Measurements from ENCODE around the gene CERS5. TPM values are rescaled to one million over a fixed set of nuclear protein-coding genes. Genes with fewer than 3 reads are reported as not detected.
A peak's percentile ranks its signal among the peaks of the same experiment; 100 is the strongest.

The CERS5 gene, protein sequence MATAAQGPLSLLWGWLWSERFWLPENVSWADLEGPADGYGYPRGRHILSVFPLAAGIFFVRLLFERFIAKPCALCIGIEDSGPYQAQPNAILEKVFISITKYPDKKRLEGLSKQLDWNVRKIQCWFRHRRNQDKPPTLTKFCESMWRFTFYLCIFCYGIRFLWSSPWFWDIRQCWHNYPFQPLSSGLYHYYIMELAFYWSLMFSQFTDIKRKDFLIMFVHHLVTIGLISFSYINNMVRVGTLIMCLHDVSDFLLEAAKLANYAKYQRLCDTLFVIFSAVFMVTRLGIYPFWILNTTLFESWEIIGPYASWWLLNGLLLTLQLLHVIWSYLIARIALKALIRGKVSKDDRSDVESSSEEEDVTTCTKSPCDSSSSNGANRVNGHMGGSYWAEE
- 10 to 100 TPM; 15.2 to 84.2 (median 23.2) TPM for total RNA-seq

DNA sequence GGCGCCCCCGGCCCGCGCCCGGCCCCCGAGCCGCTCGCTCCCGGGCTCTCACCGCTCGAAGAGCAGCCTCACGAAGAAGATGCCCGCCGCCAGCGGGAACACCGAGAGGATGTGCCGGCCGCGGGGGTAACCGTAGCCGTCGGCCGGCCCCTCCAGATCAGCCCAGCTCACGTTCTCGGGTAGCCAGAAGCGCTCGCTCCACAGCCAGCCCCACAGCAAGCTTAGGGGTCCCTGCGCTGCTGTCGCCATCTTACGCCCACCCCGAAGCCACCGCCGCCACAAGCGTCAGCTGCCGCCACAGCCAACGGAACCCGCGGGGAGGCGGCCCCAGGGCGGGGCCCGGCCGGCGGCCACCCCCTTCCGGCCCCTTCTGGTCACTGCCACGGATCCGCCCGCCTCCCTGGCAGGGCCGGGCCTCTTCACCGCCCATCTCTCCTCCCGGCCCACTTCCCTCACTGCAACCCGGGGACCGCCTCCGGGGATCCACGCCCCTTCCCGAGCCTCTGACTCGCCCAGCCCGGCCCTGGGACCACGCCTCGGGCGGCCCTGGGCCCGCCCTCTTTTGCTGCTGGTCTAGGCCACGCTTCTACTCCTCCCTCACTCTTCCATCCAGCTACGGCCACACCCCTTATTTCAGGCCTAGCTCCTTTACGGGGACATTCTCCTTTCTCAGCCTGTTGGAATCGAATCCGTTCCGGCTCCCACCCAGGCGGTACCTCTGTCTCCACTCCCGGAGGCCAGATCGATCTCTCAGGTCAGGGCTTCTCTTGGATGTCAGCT is at the start of gene CERS5:
Gene CERS5 (minus strand): TSS at position 321 of the 780 bp plus-strand sequence. CDS start 72 bp downstream, at position 249.
- peaks cover 0 to 20% (median 0%) of the 10 kb centered on the region in 4 donors for H3K4me1 ChIP-seq

DNA sequence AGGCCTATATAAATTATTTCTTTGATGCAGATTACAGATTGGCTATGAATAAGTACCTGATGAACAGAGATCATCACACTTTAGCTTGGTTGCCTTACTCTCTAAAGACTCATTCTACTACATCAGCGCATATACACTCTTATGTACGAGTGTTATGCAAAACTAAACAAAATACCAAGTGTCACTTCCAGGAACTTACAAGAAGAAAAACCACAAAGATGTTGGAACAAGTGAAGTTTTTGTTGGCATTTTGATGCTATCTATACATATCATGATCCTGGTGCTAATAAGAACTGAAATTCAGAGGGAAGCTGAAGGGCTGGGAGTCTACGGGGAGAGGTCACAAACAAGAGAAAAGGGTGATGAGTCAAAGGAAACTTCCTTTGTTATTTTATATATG is 47.9 kb upstream of the CERS5 start:
- TF ChIP-seq POLR2A (IDR thresholded peaks at IDR 0.05) (no peak), CTCF (IDR thresholded peaks at IDR 0.05) (no peak)
- no peak for DNase-seq
- peaks cover 0 to 23% (median 0%) of the 10 kb centered on the region in 3 donors for H3K36me3 ChIP-seq
- H3K4me1 ChIP-seq, result peaks cover 0 to 15% (median 0%) of the 10 kb centered on the region in 4 donors
- H3K9me3 ChIP-seq, result no peaks in the 10 kb centered on the region
- H3K27ac ChIP-seq, result no peak overlapping the region
- H3K27me3 ChIP-seq, result no peaks in the 10 kb centered on the region
- H3K4me3 ChIP-seq, result no peak overlapping the region

More for the DNA sequence above, at the start of gene CERS5:
- Histone ChIP-seq H3K36me3 (no peaks in the 10 kb centered on the region), H3K27me3 (no peaks in the 10 kb centered on the region), H3K9me3 (no peaks in the 10 kb centered on the region), H3K27ac (peak within 1 kb of the TSS; percentile 72 to 91 (median 90)), H3K4me3 (peak within 1 kb of the TSS; percentile 60 to 94 (median 85))
- peak; percentile 20 to 56 (median 41) for TF ChIP-seq CTCF (IDR thresholded peaks at IDR 0.05)
- peak; percentile 30 to 45 for TF ChIP-seq POLR2A (IDR thresholded peaks at IDR 0.05)
- DNase-seq, result peak; percentile 95 to 99 (median 98)

DNA sequence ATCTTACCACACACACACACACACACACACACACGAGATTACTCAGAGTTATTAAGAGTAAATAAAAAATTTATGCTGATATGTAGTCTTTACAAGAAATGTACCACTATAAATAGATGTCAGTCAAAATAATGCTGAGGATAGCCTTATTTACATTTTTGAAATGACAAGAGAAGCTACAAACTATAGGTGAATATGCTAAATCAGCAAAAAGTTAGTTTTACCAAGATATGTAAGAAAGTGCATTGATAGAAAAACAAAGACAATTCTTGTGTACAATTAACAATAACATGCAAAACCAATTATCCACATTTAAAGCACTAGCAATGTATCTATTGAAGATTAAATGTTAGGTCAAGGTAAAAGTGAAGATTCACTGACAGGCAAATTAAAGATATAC is 46.8 kb upstream of the CERS5 start:
- TF ChIP-seq POLR2A (IDR thresholded peaks at IDR 0.05), result no peak
- TF ChIP-seq CTCF (IDR thresholded peaks at IDR 0.05), result no peak
- Histone ChIP-seq H3K27me3 (no peaks in the 10 kb centered on the region), H3K36me3 (peaks cover 0 to 19% (median 0%) of the 10 kb centered on the region in 3 donors), H3K4me1 (peaks cover 0 to 15% (median 0%) of the 10 kb centered on the region in 4 donors), H3K4me3 (no peak overlapping the region), H3K9me3 (no peaks in the 10 kb centered on the region), H3K27ac (peak overlapping the region in 1 of 4 donors; percentile 13)
- DNase-seq, result no peak

- Histone ChIP-seq H3K36me3 (peaks cover 0 to 22% (median 0%) of the 10 kb centered on the region in 3 donors), H3K27ac (peak overlapping the region in 1 of 4 donors; percentile 13), H3K4me3 (no peak overlapping the region), H3K4me1 (peaks cover 0 to 15% (median 0%) of the 10 kb centered on the region in 4 donors), H3K27me3 (no peaks in the 10 kb centered on the region), H3K9me3 (no peaks in the 10 kb centered on the region)
- TF ChIP-seq POLR2A (IDR thresholded peaks at IDR 0.05), result no peak
- no peak for TF ChIP-seq CTCF (IDR thresholded peaks at IDR 0.05)
- DNase-seq, result no peak
Measured at GRCh38 chr12:50213439-50213838, 46.3 kb upstream of the CERS5 start.

DNA sequence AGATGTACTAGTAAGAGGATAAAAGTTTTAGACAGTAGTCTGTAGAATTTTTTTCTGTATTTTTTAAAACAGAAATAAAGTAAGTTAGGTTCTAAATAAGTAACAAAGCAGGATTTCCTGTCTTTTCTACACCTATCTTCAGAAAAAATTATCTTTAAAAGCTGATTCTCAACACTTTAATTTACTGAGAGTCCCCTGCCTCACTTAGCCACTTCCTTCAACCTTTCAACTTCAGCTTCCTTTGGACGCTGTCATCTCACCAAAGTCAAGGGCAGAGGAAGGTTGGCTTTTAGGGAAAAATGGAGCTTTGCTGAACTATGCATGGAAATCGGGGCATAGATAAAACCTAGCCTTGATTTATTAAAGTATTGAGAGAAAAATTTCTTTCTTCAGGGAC is 44.9 kb upstream of the CERS5 start:
- Histone ChIP-seq H3K4me3 (no peak overlapping the region), H3K27ac (peak overlapping the region in 3 of 4 donors; percentile 37 to 46 (median 44))
- DNase-seq, result no peak

More for the DNA sequence above, 44.9 kb upstream of the CERS5 start:
- Histone ChIP-seq H3K4me1 (peaks cover 0 to 15% (median 0%) of the 10 kb centered on the region in 4 donors), H3K27me3 (no peaks in the 10 kb centered on the region), H3K36me3 (peaks cover 0 to 28% (median 0%) of the 10 kb centered on the region in 3 donors), H3K9me3 (no peaks in the 10 kb centered on the region)
- TF ChIP-seq POLR2A (IDR thresholded peaks at IDR 0.05), result no peak
- no peak for TF ChIP-seq CTCF (IDR thresholded peaks at IDR 0.05)
